GM23338 (cell line): ENCODE measurements around the gene ACOX1. TPM values are rescaled to one million over a fixed set of nuclear protein-coding genes. Genes with fewer than 3 reads are reported as not detected.

Source experiments
- ATAC-seq: fragments of 200-7000 bp; cut with Tn5 transposase; 3 replicates; pipeline ENCODE4 v1.9.1; 2020
- DNase-seq: peaks from one replicate; pipeline ENCODE4 v3.0.0-alpha.2; 2015; ENCODE audit warnings: low spot score
- H2AFZ ChIP-seq: fragments of 200-600 bp; sonication (generic); 2 replicates; pipeline ENCODE4 v1.8.0; 2016; ENCODE audit warnings: antibody characterized with exemption, mild to moderate bottlenecking, moderate library complexity
- H3F3A ChIP-seq: fragments of 200-600 bp; sonication (generic); replicated peaks from 2 replicates; pipeline ENCODE4 v1.8.0; 2017; ENCODE audit warnings: antibody characterized with exemption, mixed run types, low read depth
- H3K27ac ChIP-seq: fragments of 200-600 bp; sonication (generic); 2 replicates; pipeline ENCODE4 v1.6.1; 2016; ENCODE audit warnings: low read depth
- H3K27me3 ChIP-seq: fragments of 200-600 bp; sonication (generic); 2 replicates; pipeline ENCODE4 v1.8.0; 2016; ENCODE audit warnings: mild to moderate bottlenecking, mixed run types, moderate library complexity; ENCODE audit not compliant: insufficient read depth
- H3K36me3 ChIP-seq: fragments of 200-600 bp; sonication (generic); 2 replicates; pipeline ENCODE4 v1.8.0; 2016; ENCODE audit warnings: mild to moderate bottlenecking; ENCODE audit not compliant: insufficient read depth
- H3K4me1 ChIP-seq: fragments of 200-600 bp; sonication (generic); 2 replicates; pipeline ENCODE4 v1.8.0; 2016; ENCODE audit warnings: mild to moderate bottlenecking, moderate library complexity; ENCODE audit not compliant: insufficient read depth
- H3K4me2 ChIP-seq: fragments of 200-600 bp; sonication (generic); 2 replicates; pipeline ENCODE4 v1.7.1; 2017; ENCODE audit warnings: mixed run types
- H3K4me3 ChIP-seq: fragments of 200-600 bp; sonication (generic); 2 replicates; pipeline ENCODE4 v1.6.1; 2016; ENCODE audit warnings: mixed run types
- H3K79me2 ChIP-seq: fragments of 200-600 bp; sonication (generic); replicated peaks from 2 replicates; pipeline ENCODE4 v1.8.0; 2017; ENCODE audit warnings: mild to moderate bottlenecking; ENCODE audit not compliant: insufficient read depth
- H3K9me2 ChIP-seq: fragments of 200-600 bp; sonication (generic); 2 replicates; pipeline ENCODE4 v1.8.0; 2017; ENCODE audit not compliant: insufficient read depth
- H4K20me1 ChIP-seq: fragments of 200-600 bp; sonication (generic); replicated peaks from 2 replicates; pipeline ENCODE4 v1.8.0; 2017; ENCODE audit warnings: mild to moderate bottlenecking; ENCODE audit not compliant: insufficient read depth
- H3K27ac Mint-ChIP-seq: 2 replicates; pipeline ENCODE4 v1.8.0; 2020; ENCODE audit warnings: inconsistent platforms, mild to moderate bottlenecking, moderate library complexity, mixed read lengths
- H3K27me3 Mint-ChIP-seq: 3 replicates; pipeline ENCODE4 v1.8.0; 2022; ENCODE audit warnings: low read depth, mild to moderate bottlenecking, moderate library complexity, mixed read lengths, inconsistent platforms; ENCODE audit not compliant: insufficient read depth, poor library complexity
- H3K36me3 Mint-ChIP-seq: 3 replicates; pipeline ENCODE4 v1.8.0; 2021; ENCODE audit warnings: low read depth, mild to moderate bottlenecking, inconsistent platforms, moderate library complexity, mixed read lengths
- H3K4me1 Mint-ChIP-seq: 3 replicates; pipeline ENCODE4 v1.8.0; 2020; ENCODE audit warnings: mild to moderate bottlenecking, inconsistent platforms, mixed read lengths
- H3K4me3 Mint-ChIP-seq: 3 replicates; pipeline ENCODE4 v1.8.0; 2021; ENCODE audit warnings: moderate library complexity, mild to moderate bottlenecking, inconsistent platforms, mixed read lengths
- H3K9me3 Mint-ChIP-seq: 3 replicates; pipeline ENCODE4 v1.8.0; 2020; ENCODE audit warnings: moderate library complexity, mild to moderate bottlenecking, inconsistent platforms, mixed read lengths
- EZH2 ChIP-seq: fragments of 200-600 bp; sonication (generic); IDR thresholded peaks from one replicate; pipeline ENCODE4 v1.8.0; 2017; ENCODE audit warnings: antibody characterized with exemption, mild to moderate bottlenecking, low read depth; ENCODE audit not compliant: unreplicated experiment
- JUNB ChIP-seq: IDR thresholded peaks from one replicate; pipeline ENCODE4 v1.6.1; 2016; ENCODE audit warnings: antibody characterized with exemption; ENCODE audit not compliant: unreplicated experiment
- NANOG ChIP-seq: IDR thresholded peaks from 2 replicates; pipeline ENCODE4 v1.6.1; 2016; ENCODE audit warnings: antibody characterized with exemption, borderline replicate concordance
- POLR2AphosphoS5 ChIP-seq: IDR thresholded peaks from 2 replicates; pipeline ENCODE4 v1.6.1; 2016; ENCODE audit warnings: antibody characterized with exemption, low read depth
- STAT1 ChIP-seq: IDR thresholded peaks from one replicate; pipeline ENCODE4 v1.6.1; 2016; ENCODE audit warnings: antibody characterized with exemption; ENCODE audit not compliant: unreplicated experiment
- ZNF114 ChIP-seq: fragments of 250-450 bp; sonication (Bioruptor Pico); IDR thresholded peaks from 2 replicates; pipeline ENCODE4 v1.5.0; 2020; ENCODE audit warnings: mild to moderate bottlenecking, moderate library complexity
- ZNF331 ChIP-seq: fragments of 250-450 bp; sonication (Bioruptor Pico); IDR thresholded peaks from 2 replicates; pipeline ENCODE4 v1.5.0; 2020; ENCODE audit warnings: low read depth, mild to moderate bottlenecking, moderate library complexity
- polyA plus RNA-seq: library from polyadenylated mRNA; unstranded; fragments of >200 nt; fragmentation: Nextera tagmentation; extraction: Ambion mirVana; gene quantifications from 2 replicates; pipeline ENCODE4 v1.2.1, GENCODE V29; 2016
- total RNA-seq: library from RNA; depleted of rRNA; stranded (reverse); fragments of >200 nt; shearing (Covaris generic); gene quantifications from 2 replicates; pipeline ENCODE4 v1.2.3, GENCODE V29; 2014
- TF ChIP-seq, protein P1 (sequence below): IDR thresholded peaks from one replicate; pipeline ENCODE4 v1.6.1; 2018; ENCODE audit warnings: antibody characterized with exemption; ENCODE audit not compliant: unreplicated experiment
- TF ChIP-seq, protein P2 (sequence below), 2 experiments: fragments of 200-600 bp in 1 of 2; sonication (generic) in 1 of 2; conservative IDR thresholded peaks; 2 replicates each; pipeline versions ENCODE4 v1.5.1 to v1.6.1; 2016 to 2017; ENCODE audit warnings: antibody characterized with exemption in 2 of 2, low read depth in 2 of 2, mild to moderate bottlenecking in 2 of 2, moderate library complexity in 1 of 2
- TF ChIP-seq, protein P3 (sequence below): IDR thresholded peaks from 2 replicates; pipeline ENCODE4 v1.6.1; 2016; ENCODE audit warnings: antibody characterized with exemption

The ACOX1 gene
- total and polyA plus RNA-seq, 2 experiments from 2014 or later: 12.8 to 32.9 TPM

DNA sequence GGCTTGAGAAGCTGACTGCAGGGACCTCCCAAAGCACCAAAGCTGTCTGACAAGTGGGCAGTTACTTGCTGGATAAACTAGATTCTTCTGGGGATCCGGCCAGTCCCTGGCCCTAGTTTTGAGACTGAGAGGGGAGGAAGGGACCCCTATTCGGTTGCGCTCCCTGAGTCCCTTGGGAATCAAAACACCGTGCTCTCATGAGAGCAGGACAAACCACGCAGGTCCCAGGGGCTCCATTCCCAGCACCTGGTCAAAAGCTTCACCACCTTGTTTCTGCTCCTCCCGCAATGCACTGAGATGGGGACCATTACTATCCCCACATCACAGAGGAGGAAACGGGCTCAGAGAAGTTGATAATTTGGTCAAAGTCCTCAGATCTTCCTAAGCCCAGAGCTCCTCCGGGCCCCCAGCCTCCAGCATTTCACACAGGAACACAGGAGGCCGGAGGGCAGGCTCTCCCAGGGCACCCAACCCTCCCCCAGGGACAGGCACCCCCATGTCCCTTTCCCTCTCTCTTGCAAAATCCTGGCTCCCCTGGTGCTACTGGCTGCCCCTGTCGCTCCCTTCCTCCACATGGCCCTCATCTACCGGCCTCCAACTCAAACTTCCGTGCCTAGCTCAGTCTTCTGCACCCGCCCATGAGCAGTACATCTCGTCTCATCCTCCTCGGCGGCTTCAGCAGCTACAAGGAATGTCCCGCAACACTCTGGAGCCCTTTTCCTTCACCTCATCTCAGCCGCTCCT lies 85.5 kb downstream of the ACOX1 start:
- no peaks in the 10 kb centered on the region for H3K36me3 ChIP-seq
- no peak for TF ChIP-seq ZNF331 (CRISPR knock-in tag)
- no peak for ATAC-seq
- DNase-seq: no peak
- no peaks in the 10 kb centered on the region for H3K9me3 Mint-ChIP-seq
- H3K4me3 ChIP-seq: no peak overlapping the region
- H3K36me3 Mint-ChIP-seq: peaks cover 29% of the 10 kb centered on the region
- peak overlapping the region; percentile 59; the same call in 1 of the 2 replicates for H3K27ac ChIP-seq
- peaks cover 18% of the 10 kb centered on the region for H3K27me3 Mint-ChIP-seq
- no peaks in the 10 kb centered on the region; the same call in 1 of the 2 replicates for H4K20me1 ChIP-seq
- H3K4me2 ChIP-seq: no peak overlapping the region
- peak overlapping the region; percentile 19; the same call in 1 of the 2 replicates for H3K27ac Mint-ChIP-seq
- H3K27me3 ChIP-seq: no peaks in the 10 kb centered on the region
- no peak overlapping the region for H2AFZ ChIP-seq
- peak overlapping the region; percentile 8; the same call in 2 of the 3 replicates for H3K4me3 Mint-ChIP-seq
- H3K9me2 ChIP-seq: no peaks in the 10 kb centered on the region
- peaks cover 30% of the 10 kb centered on the region for H3F3A ChIP-seq
- H3K4me1 ChIP-seq: peaks cover 18% of the 10 kb centered on the region; the same call in 1 of the 2 replicates
- H3K4me1 Mint-ChIP-seq: peaks cover 26% of the 10 kb centered on the region
- H3K79me2 ChIP-seq: peaks cover 18% of the 10 kb centered on the region

DNA sequence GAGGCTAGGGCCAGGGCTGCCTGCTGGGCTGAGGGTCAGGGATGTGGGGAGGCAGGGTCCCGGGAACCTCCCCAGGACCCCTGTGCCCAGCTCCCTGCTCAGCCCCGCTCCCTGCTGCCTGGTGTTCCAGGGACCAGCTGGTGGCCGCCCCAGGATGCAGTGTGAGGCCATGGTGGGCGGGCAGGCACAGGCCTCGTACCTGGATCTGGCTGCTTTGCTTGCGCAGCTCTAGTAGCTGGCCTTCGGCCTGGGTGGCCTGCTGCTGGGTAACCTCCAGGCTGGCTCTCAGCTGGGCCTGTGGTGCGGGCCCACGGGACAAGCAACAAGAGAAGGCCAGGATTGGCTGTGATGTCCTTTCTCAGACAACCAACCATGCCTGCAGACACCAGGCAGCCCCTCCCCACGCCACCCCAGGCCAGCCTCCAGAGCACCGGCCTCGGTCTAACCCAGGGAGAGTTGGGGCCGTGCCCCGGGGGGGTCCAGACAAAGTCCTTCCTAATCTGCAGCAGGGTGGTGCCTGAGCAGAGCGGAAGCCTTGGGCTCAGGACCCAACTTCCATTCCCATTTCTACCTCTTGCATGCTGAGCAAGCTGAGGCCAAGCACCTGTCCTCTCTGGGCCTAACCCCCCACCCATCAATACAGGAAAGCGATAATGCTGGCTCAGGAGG lies 86.3 kb downstream of the ACOX1 start:
- Histone ChIP-seq H3K4me1 (peaks cover 17% of the 10 kb centered on the region; the same call in 1 of the 2 replicates), H2AFZ (no peak overlapping the region), H3F3A (peaks cover 24% of the 10 kb centered on the region), H3K79me2 (peaks cover 18% of the 10 kb centered on the region), H3K27me3 (no peaks in the 10 kb centered on the region), H4K20me1 (no peaks in the 10 kb centered on the region; the same call in 1 of the 2 replicates), H3K9me2 (no peaks in the 10 kb centered on the region), H3K4me2 (no peak overlapping the region), H3K4me3 (no peak overlapping the region), H3K27ac (no peak overlapping the region), H3K36me3 (no peaks in the 10 kb centered on the region)
- H3K27me3 Mint-ChIP-seq: peaks cover 18% of the 10 kb centered on the region
- H3K27ac Mint-ChIP-seq: no peak overlapping the region
- no peak for DNase-seq
- no peak for ATAC-seq
- peaks cover 25% of the 10 kb centered on the region for H3K36me3 Mint-ChIP-seq
- H3K4me3 Mint-ChIP-seq: no peak overlapping the region
- H3K4me1 Mint-ChIP-seq: peaks cover 23% of the 10 kb centered on the region
- H3K9me3 Mint-ChIP-seq: no peaks in the 10 kb centered on the region
- TF ChIP-seq EZH2 (no peak), NANOG (no peak), STAT1 (no peak), POLR2AphosphoS5 (no peak), ZNF114 (CRISPR knock-in tag) (no peak), JUNB (no peak)
- TF ChIP-seq, protein P1, sequence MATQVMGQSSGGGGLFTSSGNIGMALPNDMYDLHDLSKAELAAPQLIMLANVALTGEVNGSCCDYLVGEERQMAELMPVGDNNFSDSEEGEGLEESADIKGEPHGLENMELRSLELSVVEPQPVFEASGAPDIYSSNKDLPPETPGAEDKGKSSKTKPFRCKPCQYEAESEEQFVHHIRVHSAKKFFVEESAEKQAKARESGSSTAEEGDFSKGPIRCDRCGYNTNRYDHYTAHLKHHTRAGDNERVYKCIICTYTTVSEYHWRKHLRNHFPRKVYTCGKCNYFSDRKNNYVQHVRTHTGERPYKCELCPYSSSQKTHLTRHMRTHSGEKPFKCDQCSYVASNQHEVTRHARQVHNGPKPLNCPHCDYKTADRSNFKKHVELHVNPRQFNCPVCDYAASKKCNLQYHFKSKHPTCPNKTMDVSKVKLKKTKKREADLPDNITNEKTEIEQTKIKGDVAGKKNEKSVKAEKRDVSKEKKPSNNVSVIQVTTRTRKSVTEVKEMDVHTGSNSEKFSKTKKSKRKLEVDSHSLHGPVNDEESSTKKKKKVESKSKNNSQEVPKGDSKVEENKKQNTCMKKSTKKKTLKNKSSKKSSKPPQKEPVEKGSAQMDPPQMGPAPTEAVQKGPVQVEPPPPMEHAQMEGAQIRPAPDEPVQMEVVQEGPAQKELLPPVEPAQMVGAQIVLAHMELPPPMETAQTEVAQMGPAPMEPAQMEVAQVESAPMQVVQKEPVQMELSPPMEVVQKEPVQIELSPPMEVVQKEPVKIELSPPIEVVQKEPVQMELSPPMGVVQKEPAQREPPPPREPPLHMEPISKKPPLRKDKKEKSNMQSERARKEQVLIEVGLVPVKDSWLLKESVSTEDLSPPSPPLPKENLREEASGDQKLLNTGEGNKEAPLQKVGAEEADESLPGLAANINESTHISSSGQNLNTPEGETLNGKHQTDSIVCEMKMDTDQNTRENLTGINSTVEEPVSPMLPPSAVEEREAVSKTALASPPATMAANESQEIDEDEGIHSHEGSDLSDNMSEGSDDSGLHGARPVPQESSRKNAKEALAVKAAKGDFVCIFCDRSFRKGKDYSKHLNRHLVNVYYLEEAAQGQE: no peak
- TF ChIP-seq, protein P2, sequence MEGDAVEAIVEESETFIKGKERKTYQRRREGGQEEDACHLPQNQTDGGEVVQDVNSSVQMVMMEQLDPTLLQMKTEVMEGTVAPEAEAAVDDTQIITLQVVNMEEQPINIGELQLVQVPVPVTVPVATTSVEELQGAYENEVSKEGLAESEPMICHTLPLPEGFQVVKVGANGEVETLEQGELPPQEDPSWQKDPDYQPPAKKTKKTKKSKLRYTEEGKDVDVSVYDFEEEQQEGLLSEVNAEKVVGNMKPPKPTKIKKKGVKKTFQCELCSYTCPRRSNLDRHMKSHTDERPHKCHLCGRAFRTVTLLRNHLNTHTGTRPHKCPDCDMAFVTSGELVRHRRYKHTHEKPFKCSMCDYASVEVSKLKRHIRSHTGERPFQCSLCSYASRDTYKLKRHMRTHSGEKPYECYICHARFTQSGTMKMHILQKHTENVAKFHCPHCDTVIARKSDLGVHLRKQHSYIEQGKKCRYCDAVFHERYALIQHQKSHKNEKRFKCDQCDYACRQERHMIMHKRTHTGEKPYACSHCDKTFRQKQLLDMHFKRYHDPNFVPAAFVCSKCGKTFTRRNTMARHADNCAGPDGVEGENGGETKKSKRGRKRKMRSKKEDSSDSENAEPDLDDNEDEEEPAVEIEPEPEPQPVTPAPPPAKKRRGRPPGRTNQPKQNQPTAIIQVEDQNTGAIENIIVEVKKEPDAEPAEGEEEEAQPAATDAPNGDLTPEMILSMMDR (conservative IDR thresholded peaks at IDR 0.05; ENCODE audit: low read depth in 2 of 2): no peak
- TF ChIP-seq, protein P3, sequence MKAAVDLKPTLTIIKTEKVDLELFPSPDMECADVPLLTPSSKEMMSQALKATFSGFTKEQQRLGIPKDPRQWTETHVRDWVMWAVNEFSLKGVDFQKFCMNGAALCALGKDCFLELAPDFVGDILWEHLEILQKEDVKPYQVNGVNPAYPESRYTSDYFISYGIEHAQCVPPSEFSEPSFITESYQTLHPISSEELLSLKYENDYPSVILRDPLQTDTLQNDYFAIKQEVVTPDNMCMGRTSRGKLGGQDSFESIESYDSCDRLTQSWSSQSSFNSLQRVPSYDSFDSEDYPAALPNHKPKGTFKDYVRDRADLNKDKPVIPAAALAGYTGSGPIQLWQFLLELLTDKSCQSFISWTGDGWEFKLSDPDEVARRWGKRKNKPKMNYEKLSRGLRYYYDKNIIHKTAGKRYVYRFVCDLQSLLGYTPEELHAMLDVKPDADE: no peak
